HL-60 (cell line): Measurements from ENCODE around the gene ARHGAP35.

Source experiments
- CTCF ChIP-seq: IDR thresholded peaks from one replicate; pipeline ENCODE4 v1.5.1; 2011; ENCODE audit warnings: low read length, control low read depth, inconsistent platforms; ENCODE audit not compliant: insufficient read depth
- GABPA ChIP-seq: IDR thresholded peaks from 2 replicates; pipeline ENCODE4 v1.6.1; 2012; ENCODE audit warnings: low read depth
- POLR2AphosphoS5 ChIP-seq: IDR thresholded peaks from 2 replicates; pipeline ENCODE4 v1.6.1; 2012; ENCODE audit warnings: low read depth

GRCh38 chr19:46834984-46835383 lies 25.8 kb upstream of the ARHGAP35 start:
- no peak for TF ChIP-seq CTCF
- no peak for TF ChIP-seq GABPA
- TF ChIP-seq POLR2AphosphoS5, result no peak
